HG02798 (cell line): ENCODE measurements around the gene CHST13.

Experiments
- ATAC-seq: cut with Tn5 transposase; IDR thresholded peaks from one replicate; pipeline ENCODE4 v1.9.1; 2021; ENCODE audit warnings: mild to moderate bottlenecking; ENCODE audit not compliant: unreplicated experiment, poor library complexity

Gene CHST13

DNA sequence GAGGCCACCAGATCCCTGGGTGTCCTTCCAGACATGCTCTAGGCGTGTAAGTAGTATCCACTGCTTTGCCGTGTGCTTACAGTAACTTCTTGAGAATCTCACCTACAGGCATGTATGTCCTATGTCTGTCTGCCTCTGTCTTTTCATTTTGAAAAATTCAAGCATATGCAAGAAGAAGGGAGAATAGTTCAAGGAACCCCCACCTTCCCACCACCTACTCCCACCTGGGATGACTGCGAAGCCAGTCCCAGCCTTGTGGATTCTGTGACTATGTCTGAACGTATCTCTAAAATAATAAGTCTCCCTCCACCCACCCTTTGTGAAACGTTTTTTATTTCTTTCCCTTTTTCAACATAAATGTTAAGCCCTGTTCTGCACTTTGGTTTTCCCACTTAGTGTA lies 15.0 kb downstream of the CHST13 start:
- no peak for ATAC-seq

DNA sequence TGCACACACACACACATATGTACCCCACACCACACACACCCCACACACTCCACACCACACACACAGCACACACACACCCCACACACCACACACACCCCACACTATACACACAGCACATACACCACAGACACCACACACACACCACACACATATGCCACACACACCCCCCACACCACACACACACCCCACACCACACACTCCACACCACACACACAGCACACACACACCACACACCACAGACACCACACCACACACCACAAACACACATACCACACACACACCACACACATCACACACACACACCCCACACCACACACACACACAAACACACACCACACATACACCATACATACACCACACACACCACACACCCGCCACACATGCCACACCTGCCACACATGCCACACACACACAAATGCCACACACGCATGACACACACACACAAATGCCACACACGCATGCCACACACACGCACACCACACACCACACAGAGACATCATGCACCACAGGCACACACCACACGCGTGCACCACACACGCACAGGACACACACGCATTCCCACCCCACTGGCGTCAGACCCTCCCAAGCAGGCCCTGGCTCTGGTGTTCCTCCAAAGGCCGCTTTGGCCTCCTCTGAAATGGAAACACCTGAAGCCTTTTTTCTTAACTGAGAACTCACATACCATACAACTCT lies 15.7 kb downstream of the CHST13 start:
- no peak for ATAC-seq

DNA sequence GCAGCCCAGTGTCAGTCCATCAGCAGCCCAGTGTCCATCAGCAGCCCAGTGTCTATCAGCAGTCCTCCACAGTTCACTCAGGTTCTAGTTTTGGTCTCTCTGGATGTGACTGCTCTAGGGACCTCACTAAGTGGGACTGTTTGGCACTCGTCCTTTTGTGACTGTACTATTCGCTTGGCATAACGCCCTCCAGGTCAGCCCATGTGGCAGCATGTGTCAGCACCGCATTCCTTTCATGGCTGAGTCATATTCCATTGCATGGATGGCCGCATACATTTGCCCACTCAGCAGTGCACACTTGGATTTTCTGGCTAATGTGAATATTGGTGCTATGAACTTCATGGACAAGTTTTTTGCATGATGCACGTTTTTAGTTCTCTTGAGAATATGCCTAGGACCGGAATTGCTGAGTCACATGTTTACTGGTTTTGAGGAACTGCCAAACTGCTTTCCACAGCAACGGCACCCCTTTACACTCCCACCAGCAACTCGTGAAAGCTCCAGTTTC lies 16.4 kb downstream of the CHST13 start:
- ATAC-seq: no peak

DNA sequence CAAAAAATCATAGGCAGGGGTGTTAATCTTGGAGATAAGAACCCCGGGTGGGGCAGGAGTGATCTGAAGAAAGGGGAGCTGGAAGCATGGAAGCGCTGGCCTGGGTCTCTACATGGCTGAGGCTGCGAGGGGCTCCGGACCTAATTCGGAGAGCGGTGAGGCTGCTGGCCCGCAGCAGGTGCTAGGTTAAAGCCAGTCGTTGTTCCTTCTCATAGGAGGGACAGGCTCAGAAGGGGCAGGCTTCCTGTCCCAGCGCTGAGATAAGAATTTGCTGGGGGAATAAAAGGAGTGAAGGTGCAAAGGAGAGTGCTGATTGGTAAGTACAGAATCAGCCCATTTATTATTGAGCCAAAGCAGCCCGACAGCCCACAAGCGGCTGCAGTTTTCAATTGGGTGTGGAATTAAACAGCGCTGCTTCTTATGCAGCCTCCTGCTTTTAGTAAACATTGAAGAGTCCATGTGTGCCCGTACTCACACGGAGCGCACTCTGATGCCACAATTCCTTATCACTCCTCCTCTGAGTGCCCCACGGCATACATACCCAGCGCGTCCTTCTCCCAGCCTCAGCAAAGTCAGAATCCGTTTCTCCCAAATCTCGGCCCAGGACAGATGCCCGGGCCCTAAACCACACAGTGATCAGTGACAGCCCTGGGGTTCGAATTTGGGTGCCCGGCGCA lies 17.1 kb downstream of the CHST13 start:
- no peak for ATAC-seq

DNA sequence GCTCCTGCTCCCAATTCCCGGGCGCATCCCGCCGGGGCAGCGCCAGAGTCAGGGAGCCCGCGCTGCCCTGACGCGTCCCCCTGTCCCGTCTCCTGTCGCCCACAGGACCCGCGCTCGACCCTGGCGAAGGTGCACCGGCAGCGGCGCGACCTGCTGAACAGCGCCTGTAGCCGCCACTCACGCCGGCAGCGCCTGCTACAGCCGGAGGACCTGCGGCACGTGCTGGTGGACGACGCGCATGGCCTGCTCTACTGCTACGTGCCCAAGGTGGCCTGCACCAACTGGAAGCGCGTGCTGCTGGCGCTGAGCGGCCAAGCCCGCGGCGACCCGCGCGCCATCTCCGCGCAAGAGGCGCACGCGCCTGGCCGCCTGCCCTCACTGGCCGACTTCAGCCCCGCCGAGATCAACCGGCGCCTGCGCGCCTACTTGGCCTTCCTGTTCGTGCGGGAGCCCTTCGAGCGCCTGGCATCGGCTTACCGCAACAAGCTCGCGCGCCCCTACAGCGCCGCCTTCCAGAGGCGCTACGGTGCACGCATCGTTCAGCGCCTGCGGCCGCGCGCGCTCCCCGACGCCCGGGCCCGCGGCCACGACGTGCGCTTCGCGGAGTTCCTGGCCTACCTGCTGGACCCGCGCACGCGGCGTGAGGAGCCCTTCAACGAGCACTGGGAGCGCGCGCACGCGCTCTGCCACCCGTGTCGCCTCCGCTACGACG lies 17.8 kb downstream of the CHST13 start:
- ATAC-seq: no peak

DNA sequence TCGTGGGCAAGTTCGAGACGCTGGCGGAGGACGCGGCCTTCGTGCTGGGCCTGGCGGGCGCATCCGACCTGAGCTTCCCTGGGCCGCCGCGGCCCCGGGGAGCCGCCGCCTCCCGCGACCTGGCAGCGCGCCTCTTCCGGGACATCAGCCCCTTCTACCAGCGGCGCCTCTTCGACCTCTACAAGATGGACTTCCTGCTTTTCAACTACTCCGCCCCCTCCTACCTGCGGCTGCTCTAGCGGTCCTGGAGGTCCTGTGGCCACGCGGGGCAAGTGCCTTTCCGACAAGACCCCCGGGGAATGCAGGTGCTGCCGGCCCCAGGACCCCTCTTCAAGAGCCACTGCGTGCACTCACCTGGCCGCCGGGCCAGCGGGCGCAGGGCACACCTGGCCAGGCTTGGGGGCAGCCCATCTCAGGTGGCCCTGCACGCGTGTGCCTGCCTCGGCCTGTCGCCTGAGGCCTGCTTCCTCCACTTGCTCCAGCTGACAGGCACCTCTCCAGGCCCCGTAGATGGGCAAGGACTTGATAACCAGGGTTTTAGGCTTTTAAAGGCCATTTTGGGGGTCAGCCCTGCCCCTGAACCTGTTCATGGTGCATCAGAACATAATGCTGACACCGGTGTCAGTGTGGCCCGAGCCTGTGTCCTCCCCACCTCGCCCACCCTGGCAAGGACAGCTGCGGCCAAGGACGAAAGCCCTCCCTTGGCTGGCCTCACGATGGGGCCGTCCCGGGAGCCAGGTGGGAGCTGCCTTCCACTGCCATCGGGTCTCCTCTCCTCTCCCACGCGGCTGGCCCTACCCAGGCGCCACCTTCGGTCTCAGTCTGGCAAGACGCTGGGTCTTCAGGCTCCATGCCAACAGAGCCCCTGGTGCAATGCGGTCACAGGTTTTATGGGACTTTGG lies 18.6 kb downstream of the CHST13 start:
- ATAC-seq: no peak

DNA sequence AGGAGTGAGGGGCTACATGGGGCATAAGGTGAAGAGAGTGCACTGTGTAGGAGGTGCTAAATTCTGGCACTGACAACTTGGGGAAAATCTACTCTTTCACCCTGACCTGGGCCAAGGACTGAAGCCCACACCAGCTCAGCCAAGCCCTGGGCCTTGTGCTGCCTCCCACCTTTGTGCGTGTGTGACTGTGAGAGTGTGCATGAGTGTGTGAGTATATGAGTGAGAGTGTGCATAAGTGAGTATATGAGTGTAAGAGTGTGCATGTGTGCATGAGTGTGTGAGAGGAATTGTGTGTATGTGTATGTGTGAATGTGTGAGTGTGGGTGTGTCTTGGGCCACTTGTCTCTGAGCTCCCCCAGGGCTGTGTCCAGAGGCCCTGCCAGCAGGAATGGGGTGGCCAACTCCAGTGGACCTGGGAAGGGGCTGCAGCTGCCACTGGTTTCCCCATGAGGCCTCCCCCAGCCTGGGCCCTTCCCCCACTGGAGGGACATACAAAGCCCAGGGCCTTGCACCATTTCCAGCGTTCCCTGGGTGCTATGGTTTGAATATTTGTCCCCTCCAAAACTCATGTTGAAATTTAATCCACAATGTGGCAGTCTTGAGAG lies 19.6 kb downstream of the CHST13 start:
- ATAC-seq: no peak

DNA sequence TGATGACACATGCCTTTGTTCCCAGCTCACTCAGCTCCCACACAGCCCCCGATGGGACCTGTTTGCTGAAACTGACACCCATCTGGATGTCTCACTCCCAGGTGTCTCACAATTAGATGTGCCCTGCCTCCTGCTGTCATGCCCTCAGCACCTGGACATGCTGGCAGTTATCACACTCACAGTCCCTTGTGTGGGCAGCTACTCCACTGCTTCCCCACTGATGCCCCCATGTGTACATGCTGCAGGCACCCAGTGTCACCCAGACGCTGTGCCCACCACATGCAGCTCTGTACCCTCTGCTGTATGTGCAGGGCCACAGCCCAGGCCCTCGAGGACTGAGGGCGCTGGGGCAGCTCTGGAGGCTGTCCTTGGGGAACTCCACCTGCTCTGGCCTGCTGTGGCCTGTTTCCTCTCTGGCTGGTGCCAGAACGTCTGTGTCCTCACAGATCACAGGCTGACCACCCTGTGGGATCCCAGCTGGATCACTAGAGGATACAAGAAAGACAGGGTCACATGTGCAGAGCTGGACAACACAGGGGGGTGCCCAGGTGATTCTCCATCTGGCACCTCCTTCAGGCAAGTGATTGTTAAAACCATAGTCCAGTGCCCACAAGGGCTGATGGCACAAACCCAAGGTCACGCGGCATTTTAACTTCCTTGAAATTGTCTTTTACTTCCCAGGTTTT lies 20.8 kb downstream of the CHST13 start:
- no peak for ATAC-seq

DNA sequence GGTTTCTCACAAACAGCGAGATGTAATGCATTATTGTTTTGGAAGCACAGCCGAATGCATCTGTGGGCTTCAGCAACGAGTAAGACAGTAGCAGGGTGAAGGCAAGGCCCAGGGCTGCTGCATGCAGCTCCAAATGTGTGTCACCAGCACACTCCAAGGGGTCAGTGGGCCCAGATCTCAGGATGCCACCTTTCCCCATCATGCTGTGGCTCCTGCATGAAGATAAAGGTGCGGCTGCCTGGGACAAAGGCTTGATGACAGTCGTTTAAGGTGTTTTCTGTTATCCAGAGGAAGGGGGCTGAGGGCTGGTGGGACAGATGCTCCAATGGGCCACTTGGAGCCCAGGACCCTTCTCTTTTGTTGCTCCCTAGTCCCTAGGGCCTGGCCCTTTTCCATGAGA lies 21.6 kb downstream of the CHST13 start:
- ATAC-seq: no peak

DNA sequence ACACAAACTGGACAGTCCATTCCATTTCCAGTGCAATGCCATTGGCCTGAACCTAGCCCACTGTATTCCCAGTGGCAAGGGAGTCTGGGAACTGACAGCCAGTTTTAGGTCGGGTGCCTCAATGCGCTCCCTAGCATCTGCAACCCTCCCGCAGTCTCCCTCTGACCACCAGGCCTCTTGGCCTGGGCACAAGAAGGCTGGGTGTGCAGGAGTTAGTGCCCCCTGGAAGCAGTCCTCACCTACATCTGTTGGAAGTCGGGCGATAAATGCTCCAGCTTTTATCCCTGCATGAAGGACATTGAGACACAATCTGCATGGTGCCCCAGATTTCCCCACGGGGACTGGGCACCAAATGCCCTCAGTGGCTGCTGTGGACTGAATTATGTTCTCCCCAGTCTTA lies 22.1 kb downstream of the CHST13 start:
- ATAC-seq: no peak

DNA sequence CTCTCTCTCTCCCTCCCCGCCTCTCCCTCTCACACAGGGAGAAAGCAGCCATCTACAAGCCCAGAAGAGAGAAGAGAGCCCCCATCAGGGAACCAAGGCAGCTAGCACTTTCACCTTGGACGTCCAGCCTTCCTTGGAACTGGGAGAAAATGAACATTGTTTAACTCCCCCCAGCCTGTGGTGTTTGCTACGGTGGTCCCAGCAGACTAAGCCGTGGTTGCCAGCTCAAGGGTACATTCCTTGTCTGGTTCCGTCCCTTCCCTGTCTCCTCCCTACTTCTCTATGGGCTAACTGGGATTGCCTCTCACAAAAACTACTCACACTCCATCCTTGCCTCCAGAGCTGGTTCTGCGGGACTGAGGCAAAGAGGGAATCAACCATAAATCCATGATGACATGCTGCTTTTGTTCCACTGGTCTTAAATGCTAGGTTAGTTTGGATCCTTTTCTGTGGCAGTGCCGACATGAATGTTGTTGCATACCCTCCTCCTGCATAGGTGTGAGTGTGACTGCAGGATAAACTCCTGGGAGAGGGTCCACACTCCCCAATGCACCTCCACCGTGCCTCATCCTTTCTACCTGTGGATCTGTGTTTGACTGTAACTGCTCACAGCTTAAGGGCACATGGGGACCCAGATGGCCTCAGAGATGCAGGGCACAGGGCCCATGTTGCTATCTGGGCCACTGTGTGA lies 22.7 kb downstream of the CHST13 start:
- no peak for ATAC-seq

DNA sequence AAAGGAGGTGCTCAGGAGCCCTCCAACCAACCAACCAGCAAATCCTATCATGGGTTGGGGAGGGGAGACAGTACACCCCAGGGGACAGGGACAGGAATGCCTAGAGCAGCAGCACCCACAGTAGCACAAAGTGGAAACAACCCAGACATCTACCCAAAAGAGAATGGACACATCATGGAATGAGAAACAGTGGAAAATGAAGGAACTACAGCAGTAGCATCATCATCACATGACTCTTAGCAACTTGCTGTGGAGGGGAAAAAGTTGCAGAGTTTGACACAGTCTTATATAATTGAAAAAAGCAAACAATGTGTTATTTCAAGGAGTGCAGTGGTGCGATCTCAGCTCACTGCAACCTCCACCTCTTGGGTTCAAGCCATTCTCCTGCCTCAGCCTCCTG lies 23.8 kb downstream of the CHST13 start:
- ATAC-seq: no peak

DNA sequence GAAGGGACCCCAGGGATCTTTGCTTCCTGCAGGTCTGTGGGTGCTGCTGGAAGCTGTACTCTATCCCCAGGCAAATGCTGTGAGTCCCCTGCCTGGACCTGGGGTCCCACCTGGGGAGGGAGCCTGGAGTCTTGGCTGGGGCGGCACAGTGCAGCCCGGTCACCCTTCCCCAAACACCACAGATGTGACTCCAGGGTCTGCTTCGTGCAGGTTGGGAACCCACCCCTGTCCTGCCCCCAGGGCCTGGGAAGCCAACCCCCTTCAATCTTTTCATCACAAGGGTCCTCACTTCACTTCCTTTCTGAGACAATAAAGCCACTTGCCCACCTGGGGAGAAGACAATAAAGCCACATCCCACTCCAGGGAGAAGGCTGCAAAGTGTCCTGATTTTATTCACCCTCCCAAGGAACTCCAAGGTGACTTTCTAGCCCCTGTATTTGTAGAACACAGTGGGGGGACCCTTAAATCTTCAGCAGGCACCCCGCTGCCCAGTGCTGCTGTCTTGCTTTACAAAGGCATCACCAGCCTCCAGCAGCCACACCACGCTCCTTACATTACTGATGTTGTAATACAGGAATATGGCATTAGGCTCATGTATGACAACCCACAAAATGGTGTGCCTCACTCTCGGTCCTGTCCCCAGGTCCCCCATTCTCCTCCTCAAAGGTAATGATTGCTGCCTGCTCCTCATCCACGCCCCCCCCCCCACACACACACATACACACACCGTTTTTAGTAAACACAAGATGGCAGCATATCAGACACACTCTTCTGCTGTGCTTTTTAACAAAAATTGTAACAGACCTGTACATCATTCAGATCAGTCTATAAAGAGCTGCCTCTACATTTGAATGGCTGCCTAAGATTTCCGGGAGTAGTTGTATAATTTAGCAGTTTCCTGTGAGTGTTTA lies 24.9 kb downstream of the CHST13 start:
- ATAC-seq: no peak

DNA sequence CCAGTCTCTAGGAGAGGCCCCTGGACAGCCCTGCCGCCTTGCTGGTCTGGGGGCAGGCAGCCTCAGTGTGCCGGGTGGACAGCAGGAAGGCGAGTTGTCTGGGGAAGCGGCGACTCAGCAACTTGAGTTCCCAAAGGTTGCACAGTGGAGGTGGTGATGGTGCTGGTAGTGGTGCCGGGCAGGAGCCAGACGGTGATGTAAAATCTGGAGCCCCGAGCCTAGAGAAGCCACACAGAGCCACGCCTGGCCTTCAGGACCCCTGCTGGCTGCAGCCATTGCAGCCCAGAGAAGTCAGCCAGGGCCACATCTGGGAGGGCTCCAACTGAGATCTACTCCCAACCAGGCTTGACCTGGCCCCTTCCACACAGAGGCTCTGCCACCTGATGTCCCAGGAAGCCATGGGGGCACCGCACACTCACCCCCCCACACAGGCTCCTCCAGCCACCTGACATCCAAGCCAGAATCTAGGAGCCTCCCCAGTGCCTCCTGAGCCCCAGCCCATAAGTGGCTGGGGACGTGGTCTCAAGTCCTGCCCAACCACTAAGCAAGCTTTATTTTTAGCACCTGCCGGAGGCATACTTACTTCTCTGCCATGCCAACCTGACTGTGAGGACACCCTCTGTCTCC lies 26.0 kb downstream of the CHST13 start:
- ATAC-seq: no peak

DNA sequence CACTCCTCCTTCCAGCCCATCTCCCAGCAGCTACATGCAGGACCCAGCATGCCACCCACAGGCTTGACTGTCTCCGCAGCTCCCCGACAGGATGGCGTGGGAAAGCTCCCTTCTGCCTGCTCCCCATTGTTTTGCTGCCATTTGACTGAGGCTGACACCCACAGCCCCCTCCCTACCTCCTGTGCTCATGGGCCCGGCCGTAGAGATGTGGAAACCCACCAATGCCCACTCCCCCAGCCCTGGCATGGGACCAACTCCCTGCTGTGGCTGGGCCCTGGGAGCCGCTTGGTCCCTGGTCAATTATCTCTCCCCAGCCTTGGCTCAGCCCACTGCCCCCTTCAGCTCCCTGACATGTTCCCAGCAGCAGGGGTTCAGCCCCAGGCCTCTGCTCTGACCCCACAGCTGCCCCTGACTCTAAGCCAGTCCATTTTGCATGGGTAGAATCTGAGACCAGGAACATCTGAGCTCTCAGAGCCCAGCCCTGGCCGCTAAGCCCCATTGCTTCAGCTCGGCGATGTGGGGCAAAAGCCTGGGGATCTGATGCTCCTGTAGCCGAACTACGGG lies 26.6 kb downstream of the CHST13 start:
- ATAC-seq: no peak

DNA sequence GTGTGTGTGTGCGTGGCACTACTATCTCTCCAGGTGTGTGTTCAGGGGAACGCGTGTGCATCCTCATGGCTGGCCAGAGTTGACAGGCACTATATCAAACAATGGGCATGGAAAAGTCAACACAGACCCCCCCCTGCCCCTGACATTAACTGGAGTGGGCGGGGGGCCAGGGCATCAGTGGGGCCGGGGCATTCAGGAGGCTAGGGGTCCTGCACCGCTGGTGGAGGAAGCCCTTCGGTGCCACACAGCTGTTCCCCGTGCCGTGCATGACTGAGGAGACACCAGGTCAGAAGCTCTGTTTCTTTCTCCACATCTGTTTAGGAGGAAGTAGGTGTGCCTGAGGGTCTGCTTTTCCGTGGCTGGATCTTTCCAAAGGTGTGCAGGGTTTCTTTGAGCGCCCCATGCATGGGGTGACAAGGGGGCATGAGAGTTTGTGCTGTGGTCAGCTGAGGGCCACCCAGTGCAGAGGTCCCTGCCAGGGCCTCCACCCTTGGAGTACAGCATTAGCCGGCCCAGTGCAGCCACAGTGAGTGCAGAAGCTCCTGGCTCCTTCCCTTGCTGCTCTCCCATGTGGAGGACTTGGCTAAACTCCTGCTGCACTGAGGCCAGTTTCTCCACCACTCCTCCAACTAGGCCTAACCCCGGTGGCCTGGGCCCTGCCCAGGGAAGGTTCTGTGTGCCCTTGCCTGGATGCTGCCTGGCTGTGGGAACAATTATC lies 27.3 kb downstream of the CHST13 start:
- no peak for ATAC-seq
